ENCODE measurements around the gene PSKH1. TPM values are rescaled to one million over a fixed set of nuclear protein-coding genes. Genes with fewer than 3 reads are reported as not detected.
A peak's percentile ranks its signal among the peaks of the same experiment; 100 is the strongest.

PSKH1 gene
- total RNA-seq, 6 donors from 2014 or later = 21.9 to 36.5 (median 31.5) TPM

- H3K36me3 ChIP-seq = peaks cover 8 to 98% (median 69%) of the 10 kb centered on the region in 4 donors
- WGBS, 2 donors = 95 to 98% methylated on average over 8 to 9 of the region's 9 CpGs
- no peaks in the 10 kb centered on the region for H3K27me3 ChIP-seq
These were observed 64.6 kb downstream of the PSKH1 start for GRCh38 chr16:67957622-67958021.

GRCh38 chr16:67959536-67960329, 66.7 kb downstream of the PSKH1 start:
- WGBS, 2 donors = 48 to 58% methylated on average over 6 to 9 of the region's 11 CpGs
- no peaks in the 10 kb centered on the region for H3K27me3 ChIP-seq
- H3K36me3 ChIP-seq = peaks cover 0 to 89% (median 58%) of the 10 kb centered on the region in 4 donors
- H3K9me3 ChIP-seq = no peaks in the 10 kb centered on the region
- H3K27ac ChIP-seq = peak overlapping the region; percentile 74 to 89 (median 83)
- ATAC-seq (ENCODE audit: low FRiP score in 2 of 2) = peak; percentile 68 to 84
- TF ChIP-seq POLR2A (IDR thresholded peaks at IDR 0.05) (no peak), POLR2AphosphoS5 (IDR thresholded peaks at IDR 0.05) (peak; percentile 71 to 85), EP300 (IDR thresholded peaks at IDR 0.05) (peak in 2 of 4 donors; percentile 65 to 92)
- TF ChIP-seq, protein P1, sequence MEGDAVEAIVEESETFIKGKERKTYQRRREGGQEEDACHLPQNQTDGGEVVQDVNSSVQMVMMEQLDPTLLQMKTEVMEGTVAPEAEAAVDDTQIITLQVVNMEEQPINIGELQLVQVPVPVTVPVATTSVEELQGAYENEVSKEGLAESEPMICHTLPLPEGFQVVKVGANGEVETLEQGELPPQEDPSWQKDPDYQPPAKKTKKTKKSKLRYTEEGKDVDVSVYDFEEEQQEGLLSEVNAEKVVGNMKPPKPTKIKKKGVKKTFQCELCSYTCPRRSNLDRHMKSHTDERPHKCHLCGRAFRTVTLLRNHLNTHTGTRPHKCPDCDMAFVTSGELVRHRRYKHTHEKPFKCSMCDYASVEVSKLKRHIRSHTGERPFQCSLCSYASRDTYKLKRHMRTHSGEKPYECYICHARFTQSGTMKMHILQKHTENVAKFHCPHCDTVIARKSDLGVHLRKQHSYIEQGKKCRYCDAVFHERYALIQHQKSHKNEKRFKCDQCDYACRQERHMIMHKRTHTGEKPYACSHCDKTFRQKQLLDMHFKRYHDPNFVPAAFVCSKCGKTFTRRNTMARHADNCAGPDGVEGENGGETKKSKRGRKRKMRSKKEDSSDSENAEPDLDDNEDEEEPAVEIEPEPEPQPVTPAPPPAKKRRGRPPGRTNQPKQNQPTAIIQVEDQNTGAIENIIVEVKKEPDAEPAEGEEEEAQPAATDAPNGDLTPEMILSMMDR (IDR thresholded peaks at IDR 0.05) = no peak
- H3K4me3 ChIP-seq = no peak overlapping the region
- peaks cover 48 to 60% (median 57%) of the 10 kb centered on the region in 4 donors for H3K4me1 ChIP-seq
- DNase-seq = peak; percentile 19 to 51

More at GRCh38 chr16:67957622-67958021, 64.6 kb downstream of the PSKH1 start:
- ATAC-seq (ENCODE audit: low FRiP score in 2 of 2) = no peak
- H3K4me3 ChIP-seq = no peak overlapping the region
- TF ChIP-seq, protein P1 (IDR thresholded peaks at IDR 0.05) = no peak
- TF ChIP-seq POLR2AphosphoS5 (IDR thresholded peaks at IDR 0.05) (no peak), POLR2A (IDR thresholded peaks at IDR 0.05) (no peak), EP300 (IDR thresholded peaks at IDR 0.05) (no peak)
- peak overlapping the region; percentile 69 to 89 (median 83) for H3K27ac ChIP-seq
- no peak for DNase-seq
- no peaks in the 10 kb centered on the region for H3K9me3 ChIP-seq
- peaks cover 30 to 41% (median 39%) of the 10 kb centered on the region in 4 donors for H3K4me1 ChIP-seq

- Histone ChIP-seq H3K27ac (peak overlapping the region; percentile 74 to 89 (median 83)), H3K36me3 (peaks cover 0 to 73% (median 45%) of the 10 kb centered on the region in 4 donors), H3K9me3 (no peaks in the 10 kb centered on the region), H3K4me3 (no peak overlapping the region), H3K4me1 (peaks cover 64 to 73% (median 67%) of the 10 kb centered on the region in 4 donors), H3K27me3 (no peaks in the 10 kb centered on the region)
- peak in 1 of 2 donors; percentile 82 for DNase-seq
- WGBS, 2 donors = 63 to 76% methylated on average over 9 to 10 of the region's 13 CpGs
- ATAC-seq (ENCODE audit: low FRiP score in 2 of 2) = no peak
- TF ChIP-seq EP300 (IDR thresholded peaks at IDR 0.05) (no peak), POLR2AphosphoS5 (IDR thresholded peaks at IDR 0.05) (peak in 1 of 2 donors; percentile 5)
- TF ChIP-seq, protein P1 (IDR thresholded peaks at IDR 0.05) = no peak
These were observed 68.5 kb downstream of the PSKH1 start for GRCh38 chr16:67961551-67961957.

GRCh38 chr16:67962135-67962534, 69.1 kb downstream of the PSKH1 start:
- no peak for DNase-seq
- no peak for ATAC-seq (ENCODE audit: low FRiP score in 2 of 2)
- H3K36me3 ChIP-seq = peaks cover 0 to 68% (median 43%) of the 10 kb centered on the region in 4 donors
- WGBS, 2 donors = 94 to 95% methylated on average over 4 to 8 of the region's 8 CpGs
- H3K27me3 ChIP-seq = no peaks in the 10 kb centered on the region
- H3K9me3 ChIP-seq = no peaks in the 10 kb centered on the region
- peaks cover 70 to 78% (median 73%) of the 10 kb centered on the region in 4 donors for H3K4me1 ChIP-seq
- H3K27ac ChIP-seq = peak overlapping the region; percentile 74 to 89 (median 83)
- TF ChIP-seq, protein P1 (IDR thresholded peaks at IDR 0.05) = no peak
- no peak for TF ChIP-seq EP300 (IDR thresholded peaks at IDR 0.05)
- no peak for TF ChIP-seq POLR2A (IDR thresholded peaks at IDR 0.05)
- TF ChIP-seq POLR2AphosphoS5 (IDR thresholded peaks at IDR 0.05) = no peak
- no peak overlapping the region for H3K4me3 ChIP-seq
